ENCODE results near the gene PTPRD.
"Not testable (repeated sequence)": the region's sequence is repeated elsewhere in the genome, so short reads cannot be mapped to it uniquely, and the experiment has no call there.

The PTPRD gene

DNA sequence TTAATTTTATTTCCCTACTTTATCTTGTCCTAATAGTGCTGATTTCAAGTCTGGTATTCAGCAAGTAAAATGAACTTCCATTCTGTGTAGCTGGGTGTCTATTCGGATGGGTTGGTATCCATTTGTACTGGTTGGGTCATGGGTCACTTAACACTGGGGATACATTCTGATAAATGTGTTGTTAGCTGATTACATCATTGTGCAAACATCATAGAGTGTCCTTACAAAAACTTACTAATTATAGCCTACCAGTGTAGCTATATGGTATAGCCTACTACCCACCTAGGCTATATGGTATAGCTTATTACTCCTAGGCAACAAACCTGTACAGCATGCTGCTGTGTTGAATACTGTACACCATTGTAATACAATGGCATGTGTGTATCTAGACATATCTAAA lies 1439.5 kb downstream of the PTPRD start:
- no peak for DNase-seq (ENCODE audit: low spot score)

DNA sequence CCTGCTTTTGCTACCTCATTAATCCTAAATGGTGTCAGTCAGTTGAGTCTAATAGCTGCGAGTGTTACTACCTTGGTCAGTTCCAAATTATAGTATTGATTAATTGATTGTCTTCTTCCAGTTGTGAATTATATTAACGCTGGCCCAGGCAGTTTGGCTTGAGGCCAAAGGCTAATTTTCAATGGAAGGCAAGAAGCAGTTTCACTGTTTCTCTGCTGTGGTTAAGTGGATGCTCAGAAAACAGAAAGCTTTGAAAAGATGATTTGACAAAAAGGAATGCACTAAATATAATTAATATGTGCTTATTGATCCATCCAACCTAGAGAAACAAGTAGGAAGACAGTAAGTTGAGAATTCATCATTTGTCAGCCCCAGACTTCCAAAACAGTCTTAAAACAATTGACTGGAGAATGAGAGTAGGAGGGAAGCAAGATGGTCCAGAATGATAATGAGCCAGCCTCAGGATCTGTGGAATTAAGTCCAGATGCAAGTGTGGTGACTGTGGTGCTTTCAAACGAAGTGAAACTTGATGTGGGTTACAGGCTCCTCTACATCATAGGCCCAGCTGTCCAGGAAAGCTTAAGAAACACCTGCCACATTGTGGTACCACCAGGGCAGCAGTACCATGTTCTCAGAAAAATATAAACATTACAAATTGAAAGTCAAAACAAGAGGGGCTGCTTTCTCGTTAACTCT lies 1442.2 kb downstream of the PTPRD start:
- DNase-seq (ENCODE audit: low spot score), result peak; percentile 57

DNA sequence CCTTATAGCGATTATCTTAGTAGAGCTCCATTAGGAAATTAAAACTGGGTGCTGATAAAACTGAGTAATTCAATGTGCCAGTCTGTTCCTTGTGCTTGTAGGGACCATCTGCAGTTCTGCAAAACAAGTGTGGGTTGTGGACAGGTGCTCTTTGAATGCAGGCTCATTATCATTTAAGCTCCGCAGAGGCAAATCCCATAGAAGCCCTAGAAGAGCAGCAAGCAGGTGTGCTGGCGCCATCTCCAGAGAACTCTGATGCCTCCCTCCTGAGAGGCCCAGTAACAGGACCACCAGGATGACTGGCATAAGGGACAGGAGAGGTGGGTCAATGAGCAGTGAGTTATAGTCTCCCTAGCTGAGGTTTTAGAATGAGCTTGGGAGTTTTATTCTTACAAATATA lies 1470.8 kb downstream of the PTPRD start:
- DNase-seq (ENCODE audit: low spot score), result peak; percentile 0

DNA sequence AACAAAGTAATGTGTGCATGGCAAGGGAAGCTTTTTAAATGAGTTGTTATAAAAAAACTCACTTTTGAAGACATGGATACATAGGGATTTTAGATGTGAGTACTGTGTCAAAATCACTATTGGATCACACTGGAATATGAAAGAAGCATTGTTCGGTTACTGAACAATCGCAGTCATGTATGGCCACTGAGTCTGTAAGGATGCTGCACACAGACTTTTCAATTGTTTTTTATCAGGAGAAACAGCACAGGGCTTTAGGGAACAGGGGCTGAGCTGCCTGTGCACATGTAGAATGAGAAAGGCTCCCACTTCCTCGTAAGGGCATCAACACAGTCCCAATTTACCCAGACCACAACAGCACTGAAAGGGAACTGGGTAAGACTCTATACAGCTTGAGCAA lies 1479.3 kb downstream of the PTPRD start:
- no peak for DNase-seq (ENCODE audit: low spot score)

DNA sequence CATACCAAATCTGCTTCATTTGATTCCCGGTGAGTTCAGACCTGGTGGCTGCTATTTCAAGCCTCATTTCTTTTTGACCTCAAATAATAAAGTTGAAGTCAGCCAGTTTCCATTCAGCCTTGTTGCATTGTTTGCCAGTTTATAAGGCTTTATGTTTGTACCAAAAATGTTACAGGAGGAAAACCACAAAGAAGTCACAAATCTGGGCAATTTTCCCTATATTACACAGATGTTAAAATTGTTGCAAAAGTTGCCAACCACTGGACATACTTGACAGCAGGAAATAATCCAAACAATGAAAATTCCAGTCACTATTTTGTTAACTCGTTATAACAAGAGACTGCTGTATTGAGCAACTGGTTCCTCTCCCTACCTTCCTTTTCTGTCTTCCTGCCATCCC lies 1488.2 kb downstream of the PTPRD start:
- no peak for DNase-seq (ENCODE audit: low spot score)

DNA sequence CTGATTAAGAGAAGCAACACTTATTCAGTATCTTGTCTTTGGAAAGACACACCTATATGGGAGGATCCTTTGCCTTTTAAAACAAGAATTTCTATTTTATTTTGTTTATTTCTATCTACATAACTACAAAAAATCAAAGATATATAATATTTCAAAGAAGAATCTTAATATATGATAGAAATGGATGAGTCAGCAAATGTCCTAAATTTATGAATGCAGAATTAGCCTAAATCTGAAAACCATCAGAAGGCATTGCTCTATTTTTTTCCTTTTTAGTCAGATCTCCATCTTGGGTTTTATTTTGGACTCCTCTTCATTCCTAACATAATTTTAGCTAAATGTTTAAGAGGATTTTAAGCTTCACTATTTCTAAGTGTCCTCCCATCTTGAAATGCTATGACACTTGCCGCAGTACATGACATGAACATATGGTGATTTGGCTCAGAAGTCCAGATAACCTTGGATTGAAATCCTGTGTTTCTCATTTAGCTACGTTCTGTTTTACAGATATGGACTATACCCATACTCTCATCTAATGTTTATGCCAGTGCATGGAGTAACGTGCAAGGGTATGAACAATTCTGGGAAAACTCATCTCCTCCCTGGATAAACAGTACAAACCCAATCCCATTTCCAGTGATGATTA lies 1490.4 kb downstream of the PTPRD start:
- DNase-seq (ENCODE audit: low spot score), result no peak

DNA sequence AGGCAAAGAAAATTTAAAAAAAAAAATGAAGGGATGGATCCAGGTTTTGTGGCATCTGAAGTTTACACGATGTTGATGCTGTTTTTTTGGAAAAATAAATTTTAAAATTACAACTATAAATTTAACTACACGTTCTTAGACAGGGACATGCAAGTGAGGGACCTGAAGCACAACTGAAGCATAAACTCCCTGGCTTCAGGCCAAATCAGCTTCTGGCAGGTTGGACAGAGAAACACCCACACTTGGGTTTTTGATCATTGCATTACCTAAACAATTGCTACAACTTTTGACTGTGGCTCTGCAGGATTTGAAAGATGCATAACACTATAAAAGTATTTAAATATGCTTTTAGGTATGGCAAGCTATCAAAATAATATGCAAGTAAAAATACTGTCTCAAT lies 1494.9 kb downstream of the PTPRD start:
- no peak for DNase-seq (ENCODE audit: low spot score)

DNA sequence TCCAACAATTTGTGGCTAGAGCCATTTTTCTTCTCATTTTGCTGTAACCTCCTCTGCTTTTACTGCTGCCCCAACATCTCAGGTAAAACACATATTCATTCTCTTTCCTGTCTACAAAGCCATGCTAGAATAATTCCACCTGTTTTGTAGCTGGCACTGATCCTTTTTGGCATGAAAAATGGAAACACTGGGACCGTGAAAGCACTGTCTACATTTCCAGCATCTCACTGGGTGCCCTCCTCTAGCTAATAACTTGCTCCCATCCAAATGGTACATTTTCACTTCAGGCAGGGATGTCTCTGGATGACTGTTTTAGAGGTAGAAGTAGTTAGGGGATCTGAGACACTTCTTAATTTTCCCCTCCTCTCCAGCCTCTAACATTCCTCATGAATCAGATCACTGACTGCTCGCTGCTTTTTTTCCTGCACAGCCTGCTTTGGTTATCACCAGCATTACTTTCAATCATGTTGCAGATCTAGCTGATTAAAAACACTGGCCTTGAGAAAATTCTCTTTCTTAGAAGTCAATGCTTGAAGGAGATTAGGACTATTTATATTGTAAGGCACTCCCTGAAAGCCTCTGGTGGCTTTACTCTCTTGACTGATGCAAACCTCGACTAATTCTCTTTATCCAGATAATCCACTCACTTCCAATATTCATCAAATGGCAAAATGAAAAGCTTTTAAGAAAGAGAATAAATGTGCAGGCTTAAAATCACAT lies 1500.6 kb downstream of the PTPRD start:
- DNase-seq (ENCODE audit: low spot score), result peak; percentile 47

DNA sequence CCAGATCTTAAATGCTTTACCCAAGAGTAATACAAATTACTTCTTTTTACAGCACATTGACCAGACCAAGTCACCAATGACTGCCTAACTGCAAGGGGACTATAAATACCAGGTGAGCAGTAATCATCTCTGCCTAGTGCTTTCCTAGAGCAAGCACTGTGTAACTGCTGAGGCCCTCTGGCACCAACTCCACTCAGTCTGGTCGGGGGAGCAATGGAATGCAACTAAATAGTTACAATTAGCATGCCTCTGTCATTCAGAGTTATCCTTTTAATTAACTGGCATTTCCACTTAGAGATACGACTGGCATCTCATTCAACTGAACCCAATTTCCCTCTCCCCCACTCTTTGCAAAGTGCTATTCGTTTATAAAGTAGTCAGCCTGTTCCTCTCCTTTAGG lies 1504.2 kb downstream of the PTPRD start:
- DNase-seq (ENCODE audit: low spot score), result no peak

DNA sequence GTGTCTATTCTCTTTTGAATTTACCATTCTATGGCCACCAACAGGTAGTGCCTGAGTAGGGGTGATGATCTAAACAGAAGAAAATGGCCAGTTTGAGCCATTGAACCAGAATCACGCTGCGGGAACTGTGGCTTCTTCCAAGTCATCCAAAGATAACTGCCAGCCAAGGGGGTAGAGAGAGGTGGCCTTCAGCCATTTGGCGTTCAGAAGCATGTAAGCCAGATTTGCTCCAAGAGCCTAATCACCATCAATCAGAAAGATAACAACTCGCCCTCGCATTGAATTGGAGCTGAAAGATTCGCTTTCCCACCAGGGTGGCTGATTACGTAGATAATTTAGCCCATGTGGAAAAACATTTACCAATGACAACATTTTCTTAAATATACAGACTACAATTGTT lies 1510.5 kb downstream of the PTPRD start:
- DNase-seq (ENCODE audit: low spot score), result peak; percentile 25

DNA sequence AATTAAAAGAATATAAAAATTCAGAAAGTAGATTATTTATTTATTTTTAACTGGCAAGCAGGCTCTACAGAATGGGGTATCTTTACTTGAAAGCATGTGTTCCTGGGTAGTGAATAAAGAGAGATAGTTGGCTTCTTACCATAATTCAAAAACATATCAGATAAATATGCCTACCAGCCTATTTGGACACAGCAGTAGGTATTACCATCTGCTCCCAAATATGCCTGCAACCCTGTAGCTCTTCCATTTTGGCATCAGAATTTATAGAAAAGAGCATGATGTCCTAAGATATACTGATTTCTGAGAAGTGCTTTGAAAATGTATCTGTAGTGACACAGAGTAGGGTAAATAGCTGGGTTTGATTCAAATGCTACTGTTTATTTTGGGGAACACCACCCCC lies 1512.7 kb downstream of the PTPRD start:
- DNase-seq (ENCODE audit: low spot score), result no peak

DNA sequence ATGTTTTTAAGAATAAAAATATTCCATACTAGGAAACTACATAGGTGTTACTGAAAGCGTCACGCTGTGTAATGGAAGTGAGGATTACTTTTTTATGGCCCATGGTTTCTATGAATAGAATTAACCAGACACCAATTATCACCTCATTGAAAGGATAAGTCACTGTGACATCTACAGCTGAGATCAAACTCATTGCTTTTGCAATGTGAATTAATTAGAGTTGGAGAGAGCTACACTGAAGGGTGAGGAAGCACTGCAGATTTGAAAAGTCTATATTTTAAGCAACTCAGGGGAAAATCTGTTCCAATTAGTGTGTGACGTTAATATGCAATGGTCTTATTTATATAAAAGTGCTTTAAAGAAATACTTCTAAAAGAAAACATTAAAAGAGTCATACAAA lies 1513.2 kb downstream of the PTPRD start:
- no peak for DNase-seq (ENCODE audit: low spot score)

DNA sequence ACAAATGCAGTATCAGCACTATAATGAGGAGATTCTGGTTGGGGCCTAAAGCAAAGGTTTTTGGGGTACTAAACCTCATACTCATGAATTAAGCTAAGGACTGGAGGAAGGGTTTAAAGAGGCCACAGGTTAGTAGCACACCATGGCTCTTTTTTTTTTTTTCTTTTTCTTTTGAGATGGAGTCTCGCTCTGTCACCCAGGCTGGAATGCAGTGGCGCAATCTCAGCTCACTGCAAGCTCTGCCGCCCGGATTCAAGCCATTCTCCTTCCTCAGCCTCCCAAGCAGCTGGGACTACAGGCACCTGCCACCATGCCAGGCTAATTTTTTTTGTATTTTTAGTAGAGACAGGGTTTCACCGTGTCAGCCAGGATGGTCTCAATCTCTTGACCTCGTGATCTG lies 1515.5 kb downstream of the PTPRD start:
- not testable (repeated sequence) for DNase-seq (ENCODE audit: low spot score)

DNA sequence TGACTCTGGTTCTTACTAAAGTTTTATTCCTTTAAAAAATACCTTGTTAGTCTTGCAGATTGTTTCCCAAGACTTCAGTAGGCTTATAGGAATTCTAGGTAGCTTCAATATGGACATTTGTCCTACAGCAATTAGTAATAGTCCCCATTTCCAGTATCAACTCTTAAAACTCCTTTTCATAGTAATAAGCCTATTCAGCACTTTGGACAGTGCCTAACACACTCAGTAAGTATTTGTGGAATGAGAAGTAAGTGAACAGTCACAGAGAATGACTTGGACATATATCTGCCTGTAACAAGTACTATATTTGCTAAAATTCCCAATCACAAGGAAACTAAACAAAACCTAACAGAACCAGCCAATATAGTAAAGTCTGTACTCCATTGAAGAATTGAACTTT lies 1521.4 kb downstream of the PTPRD start:
- DNase-seq (ENCODE audit: low spot score), result no peak

DNA sequence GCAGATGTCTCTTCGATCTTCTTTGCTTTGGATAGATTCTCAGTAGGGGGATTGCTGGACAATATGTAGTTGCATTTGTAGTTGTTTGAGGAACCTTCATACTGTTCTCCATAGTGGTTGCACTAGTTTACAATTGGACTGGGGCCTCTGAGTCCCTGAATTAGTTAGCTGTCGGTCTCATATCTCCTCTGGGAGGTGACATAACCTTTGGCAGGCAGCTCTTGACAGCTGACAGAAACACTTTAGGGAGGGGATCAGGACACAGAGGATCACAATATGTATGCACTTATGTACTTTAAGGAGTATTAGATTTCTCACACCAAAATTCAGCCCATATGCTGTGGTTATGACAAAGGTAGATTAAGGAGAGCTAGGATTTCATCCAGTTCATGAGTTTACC lies 1533.3 kb downstream of the PTPRD start:
- DNase-seq (ENCODE audit: low spot score), result no peak

DNA sequence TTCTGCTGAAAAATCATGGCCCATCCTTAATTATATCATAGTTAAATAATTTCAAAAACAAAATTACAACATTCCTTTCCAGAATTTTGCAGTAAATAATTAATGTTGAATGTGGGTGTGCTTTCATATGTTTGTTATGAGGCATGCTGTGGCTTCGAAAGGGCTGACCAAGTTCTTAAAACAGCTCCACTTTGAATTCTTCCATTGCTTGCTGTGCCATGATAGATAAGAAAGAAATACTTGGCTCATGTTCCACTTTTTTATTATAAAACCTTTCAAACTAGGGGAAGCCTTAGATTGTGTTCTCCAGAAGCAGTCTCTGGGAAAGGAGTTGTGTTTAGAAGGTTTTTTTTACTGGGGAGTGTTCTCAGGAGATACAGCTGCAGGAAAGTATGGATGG lies 1534.5 kb downstream of the PTPRD start:
- DNase-seq (ENCODE audit: low spot score), result no peak

DNA sequence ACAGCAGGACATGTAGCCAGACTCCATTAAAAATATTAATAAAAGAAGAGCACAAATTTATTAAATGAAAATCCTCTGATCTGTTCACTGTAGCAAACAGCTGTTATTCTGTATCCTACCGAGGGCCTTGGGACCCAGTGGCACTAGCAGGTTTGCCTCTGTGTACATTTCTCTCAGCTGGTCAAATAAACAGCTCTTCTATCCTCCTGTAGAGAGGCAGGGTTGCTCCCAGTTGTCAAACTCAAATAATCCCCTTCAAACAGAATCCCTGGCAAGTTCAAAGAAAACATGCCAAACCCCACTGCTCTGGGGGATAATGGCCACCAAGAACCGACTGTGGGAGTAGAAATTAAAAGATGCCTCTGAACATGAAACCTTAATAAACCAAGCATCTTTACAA lies 1551.2 kb downstream of the PTPRD start:
- DNase-seq (ENCODE audit: low spot score), result no peak

DNA sequence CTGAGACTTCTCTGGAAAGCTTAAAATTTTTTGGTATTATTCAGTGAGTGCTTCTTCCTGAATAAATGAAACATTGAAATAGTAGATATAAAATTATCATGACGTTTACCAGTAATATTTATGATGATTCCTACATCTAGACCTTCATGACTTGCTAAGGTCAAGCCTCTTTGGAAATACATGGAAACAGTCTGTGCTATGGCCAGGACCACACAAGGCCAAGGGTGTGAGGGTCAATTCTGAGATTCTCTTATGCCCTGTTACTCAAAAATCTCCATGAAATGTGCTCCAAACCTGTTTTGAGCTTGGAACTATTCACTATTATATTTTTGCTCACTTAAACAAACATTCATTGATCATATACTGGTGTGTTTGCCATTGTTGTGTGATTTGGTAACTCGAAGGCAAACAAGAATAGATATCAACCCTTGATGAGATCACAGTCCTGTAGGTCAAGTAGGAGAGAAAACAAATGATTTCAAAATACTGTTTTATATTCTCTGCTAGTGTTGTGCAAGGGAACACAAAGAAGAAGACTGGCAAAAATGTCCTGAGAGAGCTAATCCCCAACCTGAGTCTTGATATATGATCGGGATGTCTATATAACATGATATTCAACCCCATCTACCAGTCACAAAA lies 1558.3 kb downstream of the PTPRD start:
- no peak for DNase-seq (ENCODE audit: low spot score)

DNA sequence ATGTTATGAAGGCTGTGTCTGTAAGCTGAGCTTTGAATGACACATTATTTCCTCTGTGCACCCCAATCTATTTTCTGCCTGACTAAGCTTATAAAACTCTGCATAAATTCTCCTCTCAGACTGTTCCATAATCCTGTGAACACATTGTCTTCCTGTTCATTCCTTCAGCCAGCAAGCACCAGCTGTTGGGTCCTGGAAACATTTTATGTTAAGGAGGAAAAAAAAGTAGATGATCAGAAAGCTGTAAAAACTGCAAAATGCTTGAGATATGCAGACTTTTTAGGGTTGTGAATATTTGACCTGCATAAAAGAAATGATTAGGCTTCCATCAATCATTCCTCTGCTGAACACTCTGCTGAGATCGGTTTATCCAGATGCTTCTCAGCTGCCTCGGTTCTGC lies 1567.2 kb downstream of the PTPRD start:
- DNase-seq (ENCODE audit: low spot score), result no peak

DNA sequence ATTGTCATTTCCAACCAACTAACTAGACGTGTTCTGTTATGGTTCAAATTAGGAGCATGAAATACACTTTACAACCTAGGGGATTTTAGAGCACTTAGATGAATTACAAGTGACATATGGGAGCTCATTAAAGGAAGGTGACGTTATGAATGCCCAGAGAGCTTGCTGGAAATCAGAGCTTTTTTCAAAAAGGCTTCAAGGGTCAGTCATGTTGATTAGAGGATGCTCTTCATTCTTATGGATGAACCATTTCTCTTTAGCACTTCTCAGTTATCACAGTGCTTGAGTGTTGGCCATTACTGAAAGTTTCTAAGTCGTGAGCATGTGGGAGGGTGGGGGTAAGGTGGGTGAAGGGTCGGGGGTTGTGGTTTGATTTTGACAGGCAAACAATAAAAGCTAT lies 1567.7 kb downstream of the PTPRD start:
- peak; percentile 2 for DNase-seq (ENCODE audit: low spot score)

DNA sequence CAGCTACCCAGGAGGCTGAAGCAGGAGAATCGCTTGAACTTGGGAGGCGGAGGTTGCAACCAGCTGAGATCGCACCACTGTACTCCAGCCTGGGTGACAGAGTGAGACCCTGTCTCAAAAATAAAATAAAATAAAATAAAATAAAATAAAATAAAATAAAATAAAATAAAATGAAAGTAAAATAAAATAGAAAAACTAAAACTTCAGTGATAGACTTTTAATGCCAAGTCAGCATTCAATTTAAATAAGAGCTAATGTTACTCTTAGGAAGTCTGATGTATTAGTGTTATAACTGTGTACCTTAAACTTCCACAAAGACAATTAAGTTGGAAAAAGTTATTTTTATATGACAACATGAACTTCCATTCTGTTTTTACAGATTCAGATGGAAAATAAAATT lies 1569.0 kb downstream of the PTPRD start:
- not testable (repeated sequence) for DNase-seq (ENCODE audit: low spot score)

DNA sequence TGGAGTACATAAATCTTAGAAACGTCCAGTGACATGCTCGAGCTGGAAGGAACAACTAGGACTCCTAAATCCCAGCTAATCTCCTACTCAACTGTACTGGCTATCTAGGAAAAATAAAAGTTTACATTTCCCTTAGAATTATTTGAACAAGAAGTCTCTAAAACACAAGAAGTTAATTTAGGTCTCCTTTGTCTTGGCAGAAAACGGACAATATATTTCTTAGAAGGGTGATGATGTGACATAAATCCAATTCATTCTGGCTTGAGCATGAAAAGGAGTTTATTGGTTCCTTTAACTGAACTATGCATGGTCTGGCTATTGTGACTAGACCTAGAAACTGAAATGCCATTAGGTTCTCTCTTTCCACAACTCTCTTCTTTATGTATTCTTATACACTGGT lies 1571.0 kb downstream of the PTPRD start:
- DNase-seq (ENCODE audit: low spot score), result no peak

DNA sequence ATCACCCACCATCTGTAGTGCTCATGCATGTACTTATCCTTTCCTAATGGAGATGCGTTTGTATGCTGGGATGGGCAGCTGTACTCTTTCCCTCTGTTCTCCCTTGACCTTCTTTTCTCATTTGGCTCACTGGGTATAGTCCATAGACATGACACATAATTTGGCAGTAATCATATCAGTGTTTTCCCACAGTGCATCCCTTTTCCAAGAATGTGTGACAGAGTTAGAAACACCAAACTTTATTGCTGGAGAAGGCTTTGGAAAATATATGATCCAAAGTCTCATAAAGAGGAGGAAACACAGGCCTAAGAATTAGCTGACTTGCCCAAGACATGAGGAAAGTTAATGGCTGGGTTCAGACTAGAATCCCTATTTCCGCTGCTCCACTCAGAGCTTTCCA lies 1579.8 kb downstream of the PTPRD start:
- no peak for DNase-seq (ENCODE audit: low spot score)
